Astrocyte (in vitro differentiated cells and primary cell): Measurements from ENCODE around the gene CLEC4E. TPM values are rescaled to one million over a fixed set of nuclear protein-coding genes. Genes with fewer than 3 reads are reported as not detected.

Source experiments
- DNase-seq: peaks from one replicate; pipeline ENCODE4 v3.0.0-alpha.2; 2010; ENCODE audit warnings: low read depth
- FAIRE-seq: peaks from 2 replicates; lab custom pipeline; 2011; peaks lifted over from hg19 to GRCh38; lab: Jason Lieb, UNC
- H2AFZ ChIP-seq: 2 replicates; pipeline ENCODE4 v1.6.0; 2012; ENCODE audit warnings: low read depth, low read length, inconsistent platforms
- H3K27ac ChIP-seq: 2 replicates; pipeline ENCODE4 v1.5.1; 2011; ENCODE audit warnings: low read depth, low read length, inconsistent platforms
- H3K27me3 ChIP-seq: 2 replicates; pipeline ENCODE4 v1.6.0; 2011; ENCODE audit warnings: low read length, inconsistent platforms; ENCODE audit not compliant: insufficient read depth
- H3K36me3 ChIP-seq: 2 replicates; pipeline ENCODE4 v1.5.1; 2011; ENCODE audit warnings: low read length, inconsistent platforms; ENCODE audit not compliant: insufficient read depth
- H3K4me1 ChIP-seq: 2 replicates; pipeline ENCODE4 v1.5.1; 2011; ENCODE audit warnings: low read length, inconsistent platforms; ENCODE audit not compliant: insufficient read depth
- H3K4me2 ChIP-seq: 2 replicates; pipeline ENCODE4 v1.6.0; 2012; ENCODE audit warnings: low read length, inconsistent platforms
- H3K4me3 ChIP-seq: 2 replicates; pipeline ENCODE4 v1.5.1; 2011; ENCODE audit warnings: low read depth, mild to moderate bottlenecking, low read length, inconsistent platforms; ENCODE audit not compliant: insufficient read depth
- H3K79me2 ChIP-seq: 2 replicates; pipeline ENCODE4 v1.6.0; 2012; ENCODE audit warnings: mild to moderate bottlenecking, low read length, inconsistent platforms; ENCODE audit not compliant: insufficient read depth
- H3K9ac ChIP-seq: 2 replicates; pipeline ENCODE4 v1.6.0; 2012; ENCODE audit warnings: mild to moderate bottlenecking, low read length, inconsistent platforms
- H3K9me3 ChIP-seq: 2 replicates; pipeline ENCODE4 v1.5.1; 2012; ENCODE audit warnings: low read depth, mild to moderate bottlenecking, low read length, inconsistent platforms; ENCODE audit not compliant: insufficient read depth
- H4K20me1 ChIP-seq: 2 replicates; pipeline ENCODE4 v1.6.0; 2012; ENCODE audit warnings: low read length, inconsistent platforms; ENCODE audit not compliant: insufficient read depth
- H3K27ac Mint-ChIP-seq: one replicate; pipeline ENCODE4 v1.8.0; 2021; ENCODE audit warnings: mild to moderate bottlenecking, mixed read lengths; ENCODE audit not compliant: unreplicated experiment
- H3K27me3 Mint-ChIP-seq: one replicate; pipeline ENCODE4 v1.8.0; 2021; ENCODE audit warnings: low read depth, mixed read lengths; ENCODE audit not compliant: unreplicated experiment
- H3K36me3 Mint-ChIP-seq: one replicate; pipeline ENCODE4 v1.8.0; 2021; ENCODE audit warnings: low read depth, mixed read lengths; ENCODE audit not compliant: unreplicated experiment
- H3K4me1 Mint-ChIP-seq: one replicate; pipeline ENCODE4 v1.8.0; 2021; ENCODE audit warnings: low read depth, mixed read lengths; ENCODE audit not compliant: unreplicated experiment
- H3K4me3 Mint-ChIP-seq: one replicate; pipeline ENCODE4 v1.8.0; 2021; ENCODE audit warnings: mild to moderate bottlenecking, moderate library complexity, mixed read lengths; ENCODE audit not compliant: unreplicated experiment
- H3K9me3 Mint-ChIP-seq: one replicate; pipeline ENCODE4 v1.8.0; 2021; ENCODE audit warnings: mild to moderate bottlenecking, mixed read lengths; ENCODE audit not compliant: unreplicated experiment
- EZH2 ChIP-seq: IDR thresholded peaks from 2 replicates; pipeline ENCODE4 v1.6.1; 2012; ENCODE audit warnings: mild to moderate bottlenecking, low read length, inconsistent platforms; ENCODE audit not compliant: insufficient read depth
- total RNA-seq: library from RNA; stranded (reverse); gene quantifications from 2 replicates; pipeline ENCODE4 v1.2.1, GENCODE V29; 2021
- TF ChIP-seq, protein P1 (sequence below): IDR thresholded peaks from 2 replicates; pipeline ENCODE4 v1.5.1; 2011; ENCODE audit warnings: low read depth, mild to moderate bottlenecking, inconsistent platforms, low read length, moderate library complexity; ENCODE audit not compliant: insufficient read depth

The CLEC4E gene
- total RNA-seq, 1 donor from 2014 or later = not detected

DNA sequence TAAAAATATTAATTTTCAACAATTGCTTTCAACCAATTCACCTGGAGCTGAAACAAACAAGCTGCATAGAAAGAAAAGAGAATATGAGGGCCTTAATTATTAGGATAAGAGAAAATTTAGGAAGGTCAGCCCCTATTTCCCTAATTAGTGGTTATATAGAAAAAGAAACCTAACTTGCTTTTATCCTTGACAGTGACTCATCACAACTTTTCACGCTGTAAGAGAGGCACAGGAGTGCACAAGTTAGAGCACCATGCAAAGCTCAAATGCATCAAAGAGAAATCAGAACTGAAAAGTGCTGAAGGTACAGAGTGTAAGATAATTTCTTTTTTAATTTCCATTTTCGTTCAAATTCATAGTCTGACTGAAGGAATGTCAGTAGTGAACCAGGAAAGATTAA, 22.7 kb downstream of the CLEC4E start:
- H3K79me2 ChIP-seq = no peaks in the 10 kb centered on the region
- H3K27me3 Mint-ChIP-seq = no peaks in the 10 kb centered on the region
- no peaks in the 10 kb centered on the region for H3K4me1 Mint-ChIP-seq
- H3K27ac Mint-ChIP-seq = no peak overlapping the region
- no peaks in the 10 kb centered on the region for H3K9me3 Mint-ChIP-seq
- no peak for FAIRE-seq
- H3K4me3 ChIP-seq = no peak overlapping the region
- no peak overlapping the region for H3K4me2 ChIP-seq
- H3K36me3 ChIP-seq = no peaks in the 10 kb centered on the region
- H3K9me3 ChIP-seq = no peaks in the 10 kb centered on the region
- no peaks in the 10 kb centered on the region for H3K36me3 Mint-ChIP-seq
- H3K9ac ChIP-seq = no peak overlapping the region
- TF ChIP-seq EZH2 = no peak
- TF ChIP-seq, protein P1, sequence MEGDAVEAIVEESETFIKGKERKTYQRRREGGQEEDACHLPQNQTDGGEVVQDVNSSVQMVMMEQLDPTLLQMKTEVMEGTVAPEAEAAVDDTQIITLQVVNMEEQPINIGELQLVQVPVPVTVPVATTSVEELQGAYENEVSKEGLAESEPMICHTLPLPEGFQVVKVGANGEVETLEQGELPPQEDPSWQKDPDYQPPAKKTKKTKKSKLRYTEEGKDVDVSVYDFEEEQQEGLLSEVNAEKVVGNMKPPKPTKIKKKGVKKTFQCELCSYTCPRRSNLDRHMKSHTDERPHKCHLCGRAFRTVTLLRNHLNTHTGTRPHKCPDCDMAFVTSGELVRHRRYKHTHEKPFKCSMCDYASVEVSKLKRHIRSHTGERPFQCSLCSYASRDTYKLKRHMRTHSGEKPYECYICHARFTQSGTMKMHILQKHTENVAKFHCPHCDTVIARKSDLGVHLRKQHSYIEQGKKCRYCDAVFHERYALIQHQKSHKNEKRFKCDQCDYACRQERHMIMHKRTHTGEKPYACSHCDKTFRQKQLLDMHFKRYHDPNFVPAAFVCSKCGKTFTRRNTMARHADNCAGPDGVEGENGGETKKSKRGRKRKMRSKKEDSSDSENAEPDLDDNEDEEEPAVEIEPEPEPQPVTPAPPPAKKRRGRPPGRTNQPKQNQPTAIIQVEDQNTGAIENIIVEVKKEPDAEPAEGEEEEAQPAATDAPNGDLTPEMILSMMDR = no peak
- no peak overlapping the region for H2AFZ ChIP-seq
- H3K27ac ChIP-seq = no peak overlapping the region
- no peaks in the 10 kb centered on the region for H3K27me3 ChIP-seq
- no peaks in the 10 kb centered on the region for H3K4me1 ChIP-seq
- no peaks in the 10 kb centered on the region for H4K20me1 ChIP-seq
- H3K4me3 Mint-ChIP-seq = no peak overlapping the region
- no peak for DNase-seq

DNA sequence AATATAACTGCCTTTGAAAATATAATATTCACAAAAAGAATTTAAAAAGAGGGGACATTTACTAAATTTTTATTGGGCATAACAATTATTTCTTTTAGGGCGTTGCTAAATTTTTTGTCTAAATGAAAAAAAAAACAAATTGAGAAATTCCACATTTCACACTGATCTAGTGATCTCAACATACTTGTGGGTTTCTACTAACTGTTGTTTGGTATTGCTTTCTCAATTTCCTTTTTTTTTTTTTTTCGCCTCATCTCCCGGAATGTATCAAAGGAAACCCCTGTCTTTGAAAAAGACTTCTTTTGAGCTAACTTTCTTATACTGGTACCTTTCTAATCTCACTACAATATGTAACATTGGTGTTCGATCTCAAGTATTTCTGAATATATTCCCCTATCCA, 27.4 kb downstream of the CLEC4E start, which contains the start of gene CLEC4D:
CLEC4D (plus strand) TSS at position 248 of the 400 bp plus-strand sequence. CDS start 230 bp downstream, outside the sequence.
- H3K27me3 ChIP-seq = no peaks in the 10 kb centered on the region
- H3K27me3 Mint-ChIP-seq = no peaks in the 10 kb centered on the region
- H3K9ac ChIP-seq = no peak within 1 kb of the TSS
- H3K9me3 ChIP-seq = no peaks in the 10 kb centered on the region
- H3K4me3 ChIP-seq = no peak within 1 kb of the TSS
- no peak within 1 kb of the TSS for H3K4me2 ChIP-seq
- H3K4me1 ChIP-seq = no peaks in the 10 kb centered on the region
- no peak within 1 kb of the TSS for H3K27ac ChIP-seq
- TF ChIP-seq EZH2 = no peak
- TF ChIP-seq, protein P1 = no peak
- no peaks in the 10 kb centered on the region for H3K36me3 Mint-ChIP-seq
- DNase-seq = no peak
- no peak within 1 kb of the TSS for H3K27ac Mint-ChIP-seq
- no peaks in the 10 kb centered on the region for H4K20me1 ChIP-seq
- H3K36me3 ChIP-seq = no peaks in the 10 kb centered on the region
- H3K79me2 ChIP-seq = no peaks in the 10 kb centered on the region
- H3K9me3 Mint-ChIP-seq = peaks cover 2% of the 10 kb centered on the region
- FAIRE-seq = no peak
- no peak within 1 kb of the TSS for H3K4me3 Mint-ChIP-seq
- no peak within 1 kb of the TSS for H2AFZ ChIP-seq
- no peaks in the 10 kb centered on the region for H3K4me1 Mint-ChIP-seq
